ENCODE results near the gene ISCA2.

Gene ISCA2

GRCh38 chr14:74509587-74510222, 16.1 kb downstream of the ISCA2 start:
- DNase-seq, result no peak

- DNase-seq, result no peak
These were observed 16.8 kb downstream of the ISCA2 start for GRCh38 chr14:74510223-74510931.

DNA sequence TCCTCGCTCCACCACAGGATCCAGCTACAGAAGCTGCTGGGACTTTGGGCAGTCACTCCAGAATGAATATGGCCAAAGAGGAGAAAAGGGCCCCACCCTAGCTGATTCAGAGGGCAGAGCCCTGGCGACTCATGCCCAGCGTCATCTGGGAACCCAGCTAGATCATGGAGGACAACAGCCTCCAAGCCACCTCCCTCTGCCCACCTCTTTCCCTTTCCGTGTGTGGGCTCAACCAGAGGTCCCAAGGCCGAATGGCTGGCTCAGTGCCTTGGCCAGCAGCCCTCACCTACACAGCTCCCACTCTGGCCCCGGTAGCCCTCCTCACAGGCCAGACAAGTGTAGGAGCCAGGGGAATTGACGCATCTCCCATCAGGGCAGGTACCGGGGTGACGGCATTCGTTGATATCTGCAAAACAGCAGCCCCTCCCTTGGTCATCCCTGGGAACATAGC, 17.4 kb downstream of the ISCA2 start:
- DNase-seq, result no peak

DNA sequence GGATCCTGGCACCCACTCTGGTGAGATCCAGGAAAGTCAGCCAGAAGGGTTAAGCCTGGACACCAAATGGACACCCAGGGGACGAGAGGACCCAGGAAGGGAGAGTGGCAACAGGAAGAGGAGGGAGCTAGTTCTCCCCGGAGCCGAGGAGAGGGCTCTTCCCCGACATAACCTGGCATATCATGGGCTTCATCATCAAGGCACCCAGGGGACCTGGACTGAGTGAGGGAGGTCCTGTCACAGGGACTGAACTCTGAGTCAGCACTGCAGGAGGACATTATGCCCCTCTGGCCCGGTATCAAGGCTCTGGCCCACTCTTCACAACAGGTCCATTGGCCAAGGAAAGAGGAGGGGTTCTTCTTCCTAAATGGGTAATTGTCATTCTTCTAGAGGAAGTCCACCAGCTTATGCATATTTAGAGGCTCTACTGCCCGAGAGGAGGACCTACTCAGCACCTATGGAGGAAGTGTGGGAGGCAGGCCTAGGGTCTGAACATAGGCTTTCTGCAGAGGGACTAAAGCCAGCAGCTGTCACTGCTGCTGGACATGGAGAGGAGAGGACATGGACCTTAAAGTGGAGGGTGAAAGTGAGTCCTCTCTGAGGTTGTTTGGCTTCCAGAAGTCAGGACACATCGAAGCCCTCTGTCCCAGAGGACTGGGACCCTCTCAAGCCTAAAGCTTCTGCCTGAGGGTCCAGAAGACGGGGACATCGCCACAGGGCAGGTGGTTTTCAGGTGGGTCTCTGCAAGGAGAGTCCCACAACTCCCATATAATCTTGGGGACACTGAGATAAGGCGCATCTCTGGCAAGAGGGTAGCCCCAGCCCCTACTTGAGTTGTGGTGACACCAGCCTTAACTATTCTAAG, 18.6 kb downstream of the ISCA2 start:
- DNase-seq, result no peak

DNA sequence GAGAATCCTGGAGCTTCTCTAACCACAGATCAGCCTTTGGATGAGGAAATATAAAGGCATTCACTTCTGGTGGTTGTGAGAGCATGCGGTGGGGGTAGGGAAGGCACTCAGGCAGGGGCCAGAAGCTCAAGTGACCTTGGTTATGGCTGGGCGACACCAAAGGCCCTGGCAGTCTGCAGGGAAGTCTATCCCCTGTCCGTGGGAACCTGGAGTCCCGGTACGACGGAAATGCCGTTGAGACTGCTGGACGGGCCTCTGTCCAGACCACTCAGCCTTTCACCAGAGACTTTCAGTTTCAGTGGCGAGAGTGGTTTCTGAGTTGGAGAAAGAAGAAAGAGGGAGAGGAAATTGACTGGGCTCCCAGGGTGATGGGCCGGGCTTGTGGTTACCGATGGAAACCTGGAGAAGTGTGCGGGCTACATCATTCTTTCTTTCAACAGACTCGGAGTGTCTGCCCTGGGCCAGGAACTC, 20.9 kb downstream of the ISCA2 start:
- no peak for DNase-seq

- DNase-seq, result no peak
These were observed 22.4 kb downstream of the ISCA2 start for GRCh38 chr14:74515891-74516412.

DNA sequence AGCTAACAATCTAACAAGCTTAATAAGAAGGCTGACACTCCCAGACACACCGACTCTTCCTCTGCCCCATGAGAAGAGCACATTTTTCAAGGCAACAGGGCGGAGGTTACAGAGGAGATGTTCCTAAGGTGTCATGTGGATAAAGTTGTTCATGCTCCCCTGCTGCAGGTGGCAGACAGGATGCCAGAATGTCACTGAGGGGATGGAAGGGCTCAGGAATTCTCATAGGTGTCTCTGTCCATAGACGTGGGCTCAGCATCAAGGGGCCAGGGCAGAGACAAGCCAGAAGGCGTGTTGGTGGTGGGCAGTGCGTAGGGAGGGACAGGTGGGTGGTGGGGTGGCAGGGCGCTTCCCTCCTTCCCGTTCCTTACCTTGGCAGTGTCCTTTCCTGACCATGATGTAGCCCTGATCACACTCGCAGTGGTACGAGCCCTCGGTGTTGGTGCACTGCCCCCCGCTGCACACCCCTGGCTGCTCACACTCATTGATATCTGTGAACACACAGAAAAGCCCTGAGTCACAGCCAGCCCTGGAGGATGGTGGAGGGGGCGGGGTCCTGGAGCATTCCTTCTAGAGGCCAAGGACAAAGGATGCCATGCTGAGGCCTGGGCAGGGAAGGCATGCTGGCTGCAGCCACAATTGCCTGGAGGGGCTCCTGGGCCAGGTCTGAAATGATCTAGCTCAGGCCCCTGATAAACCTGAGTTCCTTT, 23.0 kb downstream of the ISCA2 start:
- DNase-seq, result no peak

DNA sequence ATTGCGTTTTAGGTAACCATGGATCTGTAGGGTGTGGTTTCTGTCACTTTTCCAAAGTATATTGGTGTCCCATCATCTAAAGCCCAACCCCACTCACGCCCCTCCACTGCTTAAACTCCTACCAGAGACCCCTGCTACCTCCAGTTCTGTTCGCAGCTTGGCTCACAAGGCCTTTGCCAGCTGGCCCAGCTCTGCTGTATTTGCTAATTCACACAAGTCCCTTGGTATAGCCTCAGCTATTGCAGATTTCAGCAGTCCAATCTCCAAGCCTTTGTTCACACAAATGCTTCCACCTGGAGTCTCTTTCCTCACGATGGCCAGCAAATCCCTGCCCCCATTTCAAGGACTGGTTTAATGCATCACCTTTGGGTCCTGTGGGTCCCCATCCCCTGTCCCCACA, 24.2 kb downstream of the ISCA2 start:
- no peak for DNase-seq

- DNase-seq, result no peak
These were observed 24.7 kb downstream of the ISCA2 start for GRCh38 chr14:74518221-74518620.

- DNase-seq, result no peak
These were observed 25.9 kb downstream of the ISCA2 start for GRCh38 chr14:74519316-74520074.

DNA sequence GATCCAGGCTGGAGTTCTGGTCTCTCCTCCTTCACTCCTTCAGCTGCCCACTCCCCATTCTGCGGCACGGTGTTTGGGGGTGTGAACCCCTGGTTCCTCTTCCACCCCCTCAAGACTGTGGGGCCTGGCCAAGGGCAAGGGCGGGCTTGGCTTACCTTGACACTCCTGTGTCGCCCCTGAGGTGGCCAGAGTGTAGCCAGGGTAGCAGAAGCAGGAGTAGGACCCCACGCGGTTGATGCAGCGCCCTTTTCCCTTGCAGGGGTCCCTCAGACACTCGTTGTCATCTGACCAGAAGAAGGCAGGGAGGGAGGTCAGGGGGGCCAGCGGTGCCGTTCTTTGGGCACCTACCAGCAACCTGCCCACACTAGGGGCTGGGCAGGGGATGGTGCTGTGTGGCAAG, 28.2 kb downstream of the ISCA2 start:
- DNase-seq, result no peak

DNA sequence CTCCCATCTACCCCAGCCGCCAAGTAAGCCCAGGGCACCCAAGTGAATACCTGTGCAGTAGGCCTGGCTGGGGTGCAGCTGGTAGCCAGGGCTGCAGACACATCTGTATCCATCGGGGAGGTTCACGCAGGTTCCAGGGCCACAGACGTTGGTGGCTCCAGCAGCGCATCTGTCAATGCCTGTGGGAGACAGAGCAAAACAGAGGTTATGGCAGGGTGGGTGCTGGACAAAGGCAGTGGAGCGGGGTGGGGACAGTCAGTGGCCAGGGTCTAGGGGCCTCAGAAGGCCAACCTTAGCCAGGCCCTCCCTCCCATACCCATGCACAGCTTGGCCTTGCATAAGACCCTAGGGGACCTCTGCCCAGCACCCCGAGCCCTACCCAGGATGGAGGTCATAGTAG, 29.2 kb downstream of the ISCA2 start:
- no peak for DNase-seq

GRCh38 chr14:74524076-74524811, 30.7 kb downstream of the ISCA2 start:
- DNase-seq, result no peak

DNA sequence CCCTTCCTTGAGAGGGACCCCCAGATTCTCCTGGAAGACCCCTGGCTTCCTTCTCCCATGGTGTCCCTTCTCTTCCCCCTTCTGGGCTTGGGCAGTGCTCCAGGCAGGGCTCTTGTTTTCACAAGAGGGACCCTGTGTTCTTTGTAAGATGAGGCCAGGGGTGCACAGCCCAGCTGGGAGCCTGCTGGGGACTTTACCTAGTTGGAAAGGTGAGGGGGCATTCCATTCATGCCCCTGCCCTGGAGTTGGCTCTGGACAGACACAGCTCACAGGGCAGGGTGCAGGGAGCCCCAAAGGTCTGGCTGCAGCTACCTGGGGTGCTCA, 31.2 kb downstream of the ISCA2 start:
- no peak for DNase-seq

- no peak for DNase-seq
These were observed 31.8 kb downstream of the ISCA2 start for GRCh38 chr14:74525361-74525851.

DNA sequence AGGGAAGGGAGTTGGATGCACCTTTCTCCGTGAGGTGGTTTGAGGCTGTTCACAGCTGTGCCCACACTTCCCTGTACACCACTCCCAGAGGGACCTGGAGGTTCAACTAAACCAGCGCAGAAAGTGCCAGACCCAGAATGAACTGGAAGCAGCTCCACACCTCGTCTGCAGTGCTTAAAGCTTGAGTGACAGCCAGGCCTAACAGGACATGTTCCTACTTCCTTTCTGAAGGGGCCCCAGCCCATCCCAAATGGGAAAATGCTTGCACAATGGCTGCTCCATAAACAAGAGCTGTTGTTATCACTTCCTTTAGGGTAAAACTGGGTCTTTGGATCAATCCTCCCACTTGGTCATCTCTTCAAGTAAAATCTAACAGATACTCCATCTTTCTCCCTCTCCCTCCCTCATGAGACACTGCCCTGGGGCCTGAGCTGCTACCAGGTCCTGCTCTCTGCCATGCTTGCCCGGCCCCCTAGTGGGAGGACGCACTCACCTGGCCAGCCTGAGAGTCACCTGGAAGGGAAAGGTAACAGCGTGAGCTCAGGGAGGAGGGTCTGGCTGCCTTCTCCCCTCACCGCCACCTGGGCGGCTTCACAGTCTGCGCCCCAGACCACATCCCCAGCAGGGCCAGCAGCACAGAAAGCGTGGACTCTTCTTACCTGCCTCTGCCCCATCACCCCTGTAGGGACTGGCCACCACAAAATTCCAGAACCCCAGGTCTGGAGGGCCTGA, 33.5 kb downstream of the ISCA2 start:
- no peak for DNase-seq

- DNase-seq, result no peak
These were observed 34.2 kb downstream of the ISCA2 start for GRCh38 chr14:74527736-74528280.

GRCh38 chr14:74528406-74528805, 34.8 kb downstream of the ISCA2 start:
- DNase-seq, result no peak

- no peak for DNase-seq
These were observed 35.3 kb downstream of the ISCA2 start for GRCh38 chr14:74528886-74529285.

GRCh38 chr14:74531006-74531405, 37.4 kb downstream of the ISCA2 start:
- no peak for DNase-seq

Data from GF-D8 (cell line).